ENCODE results near the gene PAOX. TPM values are rescaled to one million over a fixed set of nuclear protein-coding genes. Genes with fewer than 3 reads are reported as not detected.

PAOX gene

Small RNA genes within 50 kb of the gene (small RNA-seq; reads per million reads assigned to genes)
- gene AL360181.4 (not detected), gene BANF1P2 (not detected), gene MIR3944 (not detected)

Data from skeletal muscle satellite cell (primary cell).